GM12878 (cell line): ENCODE results near the gene LTBP3.

Experiments
- CTCF ChIP-seq, 3 experiments: IDR thresholded peaks in 2 of 3; conservative IDR thresholded peaks in 1 of 3; 2 replicates each; pipeline ENCODE4 v1.5.1; 2011; ENCODE audit warnings: low read depth in 3 of 3, low read length in 3 of 3, mild to moderate bottlenecking in 3 of 3, control low read depth in 2 of 3, moderate library complexity in 2 of 3, inconsistent platforms in 1 of 3, mixed read lengths in 1 of 3; ENCODE audit not compliant: control insufficient read depth in 2 of 3, insufficient read depth in 1 of 3; ENCODE audit errors: extremely low read depth in 1 of 3
- EGR1 ChIP-seq, 2 experiments: IDR thresholded peaks; 1 replicate in 1 of 2; 2 replicates in 1 of 2; pipeline ENCODE4 v1.6.1; 2011 to 2012; ENCODE audit warnings: low read depth in 2 of 2, low read length in 2 of 2, borderline replicate concordance in 1 of 2, mild to moderate bottlenecking in 1 of 2, moderate library complexity in 1 of 2
- ELK1 ChIP-seq: IDR thresholded peaks from 2 replicates; pipeline ENCODE4 v1.6.1; 2012; ENCODE audit warnings: low read depth, low read length, improper control_type of control experiment
- ETV6 ChIP-seq, 2 experiments: fragments of 450-650 bp in 1 of 2; IDR thresholded peaks in 1 of 2; conservative IDR thresholded peaks in 1 of 2; 2 replicates each; pipeline ENCODE4 v1.6.1; 2014; ENCODE audit warnings: antibody characterized with exemption in 1 of 2, borderline replicate concordance in 1 of 2, low read depth in 1 of 2, mild to moderate bottlenecking in 1 of 2, moderate library complexity in 1 of 2
- FOXK2 ChIP-seq: fragments of 450-650 bp; IDR thresholded peaks from 2 replicates; pipeline ENCODE4 v1.6.1; 2017; ENCODE audit warnings: mild to moderate bottlenecking, moderate library complexity
- MTA3 ChIP-seq: IDR thresholded peaks from 2 replicates; pipeline ENCODE4 v1.6.1; 2012; ENCODE audit warnings: low read length, inconsistent platforms, borderline replicate concordance
- POLR2A ChIP-seq: IDR thresholded peaks from 2 replicates; pipeline ENCODE4 v1.6.1; 2011; ENCODE audit warnings: low read depth, mild to moderate bottlenecking, low read length
- POLR2AphosphoS5 ChIP-seq: IDR thresholded peaks from 2 replicates; pipeline ENCODE4 v1.6.1; 2011; ENCODE audit warnings: mild to moderate bottlenecking, low read length, inconsistent platforms
- RAD21 ChIP-seq: IDR thresholded peaks from 2 replicates; pipeline ENCODE4 v1.6.1; 2011; ENCODE audit warnings: mild to moderate bottlenecking, low read depth, low read length, moderate library complexity; ENCODE audit not compliant: insufficient read depth
- REST ChIP-seq: IDR thresholded peaks from 2 replicates; pipeline ENCODE4 v1.6.1; 2012; ENCODE audit warnings: mild to moderate bottlenecking, low read depth, low read length
- STAT1 ChIP-seq: fragments of 450-650 bp; conservative IDR thresholded peaks from 2 replicates; pipeline ENCODE4 v1.6.1; 2014; ENCODE audit warnings: antibody characterized with exemption, mild to moderate bottlenecking
- TF ChIP-seq, protein P1 (sequence below): fragments of 450-650 bp; formaldehyde crosslinking; IDR thresholded peaks from 2 replicates; pipeline ENCODE4 v1.5.0; 2022; ENCODE audit warnings: mild to moderate bottlenecking, missing genetic modification characterization
- TF ChIP-seq, protein P2 (sequence below): fragments of 450-650 bp; IDR thresholded peaks from 2 replicates; pipeline ENCODE4 v1.6.1; 2018; ENCODE audit warnings: mild to moderate bottlenecking, low read depth, moderate library complexity; ENCODE audit not compliant: partially characterized antibody

DNA sequence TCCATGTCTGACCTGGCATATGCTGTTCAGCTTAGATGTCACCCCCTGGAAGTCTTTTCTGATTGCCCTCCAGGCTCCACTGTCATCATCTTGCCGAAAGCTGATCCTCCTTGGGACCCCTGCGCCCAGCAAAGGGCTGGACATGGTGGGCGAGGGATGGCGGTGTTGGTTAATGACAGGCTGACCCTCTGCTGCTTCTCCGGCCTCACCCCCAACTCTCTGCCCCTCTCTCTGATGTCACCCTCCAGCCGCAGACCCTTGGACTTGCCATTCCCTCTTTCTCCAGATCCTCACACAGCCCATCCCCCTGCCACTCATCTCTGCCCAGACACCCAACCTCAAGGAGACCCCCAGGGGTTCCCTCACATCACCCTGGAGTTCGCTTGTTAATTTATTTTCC is 20.0 kb upstream of the LTBP3 start:
- TF ChIP-seq POLR2A (no peak), REST (no peak), CTCF (IDR thresholded peaks at IDR 0.05 in 2 of 3, conservative IDR thresholded peaks at IDR 0.05 in 1 of 3; ENCODE audit: control insufficient read depth in 2 of 3, extremely low read depth in 1 of 3, insufficient read depth in 1 of 3, low read depth in 3 of 3, low read length in 3 of 3) (no peak), FOXK2 (no peak), ETV6 (conservative IDR thresholded peaks at IDR 0.05 in 1 of 2, IDR thresholded peaks at IDR 0.05 in 1 of 2; ENCODE audit: borderline replicate concordance in 1 of 2, low read depth in 1 of 2) (no peak), RAD21 (no peak), EGR1 (IDR thresholded peaks at IDR 0.05; ENCODE audit: borderline replicate concordance in 1 of 2, low read depth in 2 of 2, low read length in 2 of 2) (no peak), STAT1 (no peak), POLR2AphosphoS5 (no peak), MTA3 (no peak), ELK1 (no peak)
- TF ChIP-seq, protein P1, sequence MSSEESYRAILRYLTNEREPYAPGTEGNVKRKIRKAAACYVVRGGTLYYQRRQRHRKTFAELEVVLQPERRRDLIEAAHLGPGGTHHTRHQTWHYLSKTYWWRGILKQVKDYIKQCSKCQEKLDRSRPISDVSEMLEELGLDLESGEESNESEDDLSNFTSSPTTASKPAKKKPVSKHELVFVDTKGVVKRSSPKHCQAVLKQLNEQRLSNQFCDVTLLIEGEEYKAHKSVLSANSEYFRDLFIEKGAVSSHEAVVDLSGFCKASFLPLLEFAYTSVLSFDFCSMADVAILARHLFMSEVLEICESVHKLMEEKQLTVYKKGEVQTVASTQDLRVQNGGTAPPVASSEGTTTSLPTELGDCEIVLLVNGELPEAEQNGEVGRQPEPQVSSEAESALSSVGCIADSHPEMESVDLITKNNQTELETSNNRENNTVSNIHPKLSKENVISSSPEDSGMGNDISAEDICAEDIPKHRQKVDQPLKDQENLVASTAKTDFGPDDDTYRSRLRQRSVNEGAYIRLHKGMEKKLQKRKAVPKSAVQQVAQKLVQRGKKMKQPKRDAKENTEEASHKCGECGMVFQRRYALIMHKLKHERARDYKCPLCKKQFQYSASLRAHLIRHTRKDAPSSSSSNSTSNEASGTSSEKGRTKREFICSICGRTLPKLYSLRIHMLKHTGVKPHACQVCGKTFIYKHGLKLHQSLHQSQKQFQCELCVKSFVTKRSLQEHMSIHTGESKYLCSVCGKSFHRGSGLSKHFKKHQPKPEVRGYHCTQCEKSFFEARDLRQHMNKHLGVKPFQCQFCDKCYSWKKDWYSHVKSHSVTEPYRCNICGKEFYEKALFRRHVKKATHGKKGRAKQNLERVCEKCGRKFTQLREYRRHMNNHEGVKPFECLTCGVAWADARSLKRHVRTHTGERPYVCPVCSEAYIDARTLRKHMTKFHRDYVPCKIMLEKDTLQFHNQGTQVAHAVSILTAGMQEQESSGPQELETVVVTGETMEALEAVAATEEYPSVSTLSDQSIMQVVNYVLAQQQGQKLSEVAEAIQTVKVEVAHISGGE, result no peak
- TF ChIP-seq, protein P2, sequence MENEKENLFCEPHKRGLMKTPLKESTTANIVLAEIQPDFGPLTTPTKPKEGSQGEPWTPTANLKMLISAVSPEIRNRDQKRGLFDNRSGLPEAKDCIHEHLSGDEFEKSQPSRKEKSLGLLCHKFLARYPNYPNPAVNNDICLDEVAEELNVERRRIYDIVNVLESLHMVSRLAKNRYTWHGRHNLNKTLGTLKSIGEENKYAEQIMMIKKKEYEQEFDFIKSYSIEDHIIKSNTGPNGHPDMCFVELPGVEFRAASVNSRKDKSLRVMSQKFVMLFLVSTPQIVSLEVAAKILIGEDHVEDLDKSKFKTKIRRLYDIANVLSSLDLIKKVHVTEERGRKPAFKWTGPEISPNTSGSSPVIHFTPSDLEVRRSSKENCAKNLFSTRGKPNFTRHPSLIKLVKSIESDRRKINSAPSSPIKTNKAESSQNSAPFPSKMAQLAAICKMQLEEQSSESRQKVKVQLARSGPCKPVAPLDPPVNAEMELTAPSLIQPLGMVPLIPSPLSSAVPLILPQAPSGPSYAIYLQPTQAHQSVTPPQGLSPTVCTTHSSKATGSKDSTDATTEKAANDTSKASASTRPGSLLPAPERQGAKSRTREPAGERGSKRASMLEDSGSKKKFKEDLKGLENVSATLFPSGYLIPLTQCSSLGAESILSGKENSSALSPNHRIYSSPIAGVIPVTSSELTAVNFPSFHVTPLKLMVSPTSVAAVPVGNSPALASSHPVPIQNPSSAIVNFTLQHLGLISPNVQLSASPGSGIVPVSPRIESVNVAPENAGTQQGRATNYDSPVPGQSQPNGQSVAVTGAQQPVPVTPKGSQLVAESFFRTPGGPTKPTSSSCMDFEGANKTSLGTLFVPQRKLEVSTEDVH, result no peak
